Transverse colon (tissue), 3 donors: ENCODE measurements around the gene FGF2.

Source experiments
- CTCF ChIP-seq, 5 experiments: fragments of 200-600 bp in 3 of 5; fragments of 450-650 bp in 2 of 5; sonication (generic) in 3 of 5; IDR thresholded peaks; 1 replicate in 2 of 5; 2 replicates in 3 of 5; pipeline ENCODE4 v1.5.1; 2016 to 2017; ENCODE audit warnings: antibody characterized with exemption in 5 of 5, inconsistent platforms in 3 of 5, mild to moderate bottlenecking in 2 of 5, moderate library complexity in 1 of 5
- POLR2A ChIP-seq: fragments of 450-650 bp; IDR thresholded peaks from one replicate; pipeline ENCODE4 v1.6.1; 2016; ENCODE audit warnings: antibody characterized with exemption, mild to moderate bottlenecking, moderate library complexity

DNA sequence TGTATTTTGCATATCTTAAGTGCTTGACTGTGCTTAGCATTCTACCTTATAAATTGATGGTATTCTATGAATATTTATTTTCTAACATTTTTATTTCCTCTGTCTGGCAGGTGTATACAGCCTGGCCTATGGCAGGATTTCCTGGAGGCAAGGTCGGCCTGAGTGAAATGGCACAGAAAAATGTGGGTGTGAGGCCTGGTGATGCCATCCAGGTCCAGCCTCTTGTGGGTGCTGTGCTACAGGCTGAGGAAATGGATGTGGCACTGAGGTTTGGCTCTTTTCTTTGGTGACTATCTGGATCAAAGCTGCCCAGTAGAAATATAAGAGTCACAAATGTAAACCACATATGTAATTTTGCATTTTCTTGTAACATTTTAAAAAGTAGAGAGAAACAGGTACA, 102.3 kb downstream of the FGF2 start:
- no peak for TF ChIP-seq POLR2A
- TF ChIP-seq CTCF (IDR thresholded peaks at IDR 0.05), result no peak
